Measurements from ENCODE around the gene KMT2C.
"Not testable (repeated sequence)": the region's sequence is repeated elsewhere in the genome, so short reads cannot be mapped to it uniquely, and the experiment has no call there.

Gene KMT2C

GRCh38 chr7:152355474-152356057 is 80.2 kb downstream of the KMT2C start:
- DNase-seq: no peak

- no peak for DNase-seq
Observed at GRCh38 chr7:152354061-152354460, 81.7 kb downstream of the KMT2C start.

GRCh38 chr7:152353281-152353680 is 82.5 kb downstream of the KMT2C start:
- not testable (repeated sequence) for DNase-seq

GRCh38 chr7:152351747-152352146 is 84.1 kb downstream of the KMT2C start:
- not testable (repeated sequence) for DNase-seq

- no peak for DNase-seq
Observed at GRCh38 chr7:152351168-152351567, 84.6 kb downstream of the KMT2C start.

- DNase-seq: no peak
Observed at GRCh38 chr7:152347888-152348287, 87.9 kb downstream of the KMT2C start.

- no peak for DNase-seq
Observed at GRCh38 chr7:152344253-152344652, 91.5 kb downstream of the KMT2C start.

GRCh38 chr7:152342796-152343195 is 93.0 kb downstream of the KMT2C start:
- no peak for DNase-seq

- no peak for DNase-seq
Observed at GRCh38 chr7:152341914-152342236, 93.9 kb downstream of the KMT2C start.

GRCh38 chr7:152341039-152341913 is 94.5 kb downstream of the KMT2C start:
- peak; percentile 14 for DNase-seq

- no peak for DNase-seq
Observed at GRCh38 chr7:152340161-152340560, 95.6 kb downstream of the KMT2C start.

- no peak for DNase-seq
Observed at GRCh38 chr7:152338561-152338960, 97.2 kb downstream of the KMT2C start.

GRCh38 chr7:152336754-152337368 is 98.9 kb downstream of the KMT2C start:
- DNase-seq: no peak

GRCh38 chr7:152335900-152336571 is 99.8 kb downstream of the KMT2C start:
- no peak for DNase-seq

- no peak for DNase-seq
Observed at GRCh38 chr7:152333134-152333533, 102.7 kb downstream of the KMT2C start.

GRCh38 chr7:152330827-152331226 is 105.0 kb downstream of the KMT2C start:
- DNase-seq: no peak

GRCh38 chr7:152329469-152329868 is 106.3 kb downstream of the KMT2C start:
- DNase-seq: no peak

- no peak for DNase-seq
Observed at GRCh38 chr7:152328234-152328633, 107.6 kb downstream of the KMT2C start.

- no peak for DNase-seq
Observed at GRCh38 chr7:152315845-152316244, 120.0 kb downstream of the KMT2C start.

- no peak for DNase-seq
Observed at GRCh38 chr7:152313831-152314604, 121.8 kb downstream of the KMT2C start.

GRCh38 chr7:152313217-152313616 is 122.6 kb downstream of the KMT2C start:
- no peak for DNase-seq

- DNase-seq: no peak
Observed at GRCh38 chr7:152312316-152312715, 123.5 kb downstream of the KMT2C start.

GRCh38 chr7:152307902-152308301 is 127.9 kb downstream of the KMT2C start:
- DNase-seq: no peak

Data from amniotic stem cell (primary cell).